HEK293 (cell line): Measurements from ENCODE around the gene PI4KB.

Experiments
- BCL6B ChIP-seq: fragments of 450-650 bp; formaldehyde crosslinking; IDR thresholded peaks from 2 replicates; pipeline ENCODE4 v1.5.1; 2017; ENCODE audit warnings: missing biosample characterization, missing genetic modification characterization
- EGR2 ChIP-seq: fragments of 450-650 bp; formaldehyde crosslinking; IDR thresholded peaks from 2 replicates; pipeline ENCODE4 v1.5.1; 2016; ENCODE audit warnings: low read depth, missing biosample characterization, missing genetic modification characterization
- GFI1B ChIP-seq: fragments of 450-650 bp; formaldehyde crosslinking; IDR thresholded peaks from 2 replicates; pipeline ENCODE4 v1.5.1; 2016; ENCODE audit warnings: missing biosample characterization, missing genetic modification characterization
- HIC1 ChIP-seq: fragments of 450-650 bp; formaldehyde crosslinking; IDR thresholded peaks from 2 replicates; pipeline ENCODE4 v1.5.1; 2016; ENCODE audit warnings: missing biosample characterization, missing genetic modification characterization
- IKZF3 ChIP-seq: fragments of 450-650 bp; IDR thresholded peaks from 2 replicates; pipeline ENCODE4 v1.5.0; 2018; ENCODE audit warnings: missing biosample characterization, mild to moderate bottlenecking, missing genetic modification characterization, moderate library complexity
- KLF10 ChIP-seq: fragments of 450-650 bp; IDR thresholded peaks from 2 replicates; pipeline ENCODE4 v1.5.1; 2018; ENCODE audit warnings: missing biosample characterization, mild to moderate bottlenecking, missing genetic modification characterization
- MEIS1 ChIP-seq: sonication (generic); formaldehyde crosslinking; IDR thresholded peaks from 2 replicates; pipeline ENCODE4 v1.8.1; 2022; ENCODE audit warnings: missing genetic modification reagents, mild to moderate bottlenecking, borderline replicate concordance
- REPIN1 ChIP-seq: fragments of 450-650 bp; formaldehyde crosslinking; IDR thresholded peaks from 2 replicates; pipeline ENCODE4 v1.5.1; 2017; ENCODE audit warnings: missing biosample characterization, missing genetic modification characterization, low read depth
- SCRT2 ChIP-seq: fragments of 450-650 bp; formaldehyde crosslinking; IDR thresholded peaks from 2 replicates; pipeline ENCODE4 v1.5.1; 2016; ENCODE audit warnings: missing biosample characterization, missing genetic modification characterization
- ZBTB17 ChIP-seq: fragments of 450-650 bp; formaldehyde crosslinking; IDR thresholded peaks from 2 replicates; pipeline ENCODE4 v1.5.1; 2016; ENCODE audit warnings: missing biosample characterization, missing genetic modification characterization
- ZBTB48 ChIP-seq: fragments of 450-650 bp; formaldehyde crosslinking; IDR thresholded peaks from 2 replicates; pipeline ENCODE4 v1.5.1; 2016; ENCODE audit warnings: missing biosample characterization, missing genetic modification characterization
- ZFHX2 ChIP-seq: fragments of 450-650 bp; formaldehyde crosslinking; conservative IDR thresholded peaks from 2 replicates; pipeline ENCODE4 v1.5.1; 2016; ENCODE audit warnings: missing biosample characterization, missing genetic modification characterization
- ZNF138 ChIP-seq: fragments of 450-650 bp; formaldehyde crosslinking; IDR thresholded peaks from 2 replicates; pipeline ENCODE4 v1.5.1; 2016; ENCODE audit warnings: missing biosample characterization, missing genetic modification characterization, borderline replicate concordance
- ZNF148 ChIP-seq: fragments of 450-650 bp; formaldehyde crosslinking; IDR thresholded peaks from 2 replicates; pipeline ENCODE4 v1.5.0; 2017; ENCODE audit warnings: missing biosample characterization, missing genetic modification characterization, borderline replicate concordance
- ZNF174 ChIP-seq: fragments of 450-650 bp; formaldehyde crosslinking; IDR thresholded peaks from 2 replicates; pipeline ENCODE4 v1.5.0; 2017; ENCODE audit warnings: missing biosample characterization, mild to moderate bottlenecking, missing genetic modification characterization
- ZNF184 ChIP-seq: fragments of 450-650 bp; IDR thresholded peaks from 2 replicates; pipeline ENCODE4 v1.5.1; 2018; ENCODE audit warnings: missing biosample characterization, mild to moderate bottlenecking, missing genetic modification characterization
- ZNF24 ChIP-seq: fragments of 450-650 bp; formaldehyde crosslinking; IDR thresholded peaks from 2 replicates; pipeline ENCODE4 v1.5.1; 2016; ENCODE audit warnings: missing biosample characterization, missing genetic modification characterization
- ZNF280C ChIP-seq: fragments of 450-650 bp; formaldehyde crosslinking; IDR thresholded peaks from 2 replicates; pipeline ENCODE4 v1.5.1; 2016; ENCODE audit warnings: missing biosample characterization, missing genetic modification characterization
- ZNF366 ChIP-seq: fragments of 450-650 bp; formaldehyde crosslinking; conservative IDR thresholded peaks from 2 replicates; pipeline ENCODE4 v1.5.1; 2016; ENCODE audit warnings: missing biosample characterization, missing genetic modification characterization
- ZNF416 ChIP-seq: fragments of 450-650 bp; formaldehyde crosslinking; IDR thresholded peaks from 2 replicates; pipeline ENCODE4 v1.5.1; 2016; ENCODE audit warnings: missing biosample characterization, missing genetic modification characterization
- ZNF433 ChIP-seq: fragments of 450-650 bp; formaldehyde crosslinking; IDR thresholded peaks from 2 replicates; pipeline ENCODE4 v1.5.1; 2016; ENCODE audit warnings: missing biosample characterization, missing genetic modification characterization, low read depth
- ZNF488 ChIP-seq: fragments of 450-650 bp; formaldehyde crosslinking; IDR thresholded peaks from 2 replicates; pipeline ENCODE4 v1.5.1; 2016; ENCODE audit warnings: missing biosample characterization, missing genetic modification characterization
- ZNF529 ChIP-seq: fragments of 450-650 bp; formaldehyde crosslinking; IDR thresholded peaks from 2 replicates; pipeline ENCODE4 v1.5.1; 2017; ENCODE audit warnings: missing genetic modification characterization, missing biosample characterization; ENCODE audit not compliant: insufficient replicate concordance
- ZNF530 ChIP-seq: fragments of 450-650 bp; formaldehyde crosslinking; IDR thresholded peaks from 2 replicates; pipeline ENCODE4 v1.5.1; 2016; ENCODE audit warnings: low read depth, missing biosample characterization, missing genetic modification characterization
- ZNF580 ChIP-seq: fragments of 450-650 bp; formaldehyde crosslinking; IDR thresholded peaks from 2 replicates; pipeline ENCODE4 v1.5.1; 2016; ENCODE audit warnings: missing biosample characterization, missing genetic modification characterization
- ZNF585B ChIP-seq: fragments of 450-650 bp; formaldehyde crosslinking; IDR thresholded peaks from 2 replicates; pipeline ENCODE4 v1.5.1; 2016; ENCODE audit warnings: missing biosample characterization, missing genetic modification characterization
- ZNF645 ChIP-seq: fragments of 450-650 bp; formaldehyde crosslinking; IDR thresholded peaks from 2 replicates; pipeline ENCODE4; 2016; ENCODE audit warnings: missing biosample characterization, missing genetic modification characterization
- ZNF660 ChIP-seq: fragments of 450-650 bp; IDR thresholded peaks from 2 replicates; pipeline ENCODE4 v1.5.1; 2018; ENCODE audit warnings: missing biosample characterization, mild to moderate bottlenecking, missing genetic modification characterization
- ZNF791 ChIP-seq: fragments of 450-650 bp; formaldehyde crosslinking; IDR thresholded peaks from 2 replicates; pipeline ENCODE4 v1.5.1; 2016; ENCODE audit warnings: missing biosample characterization, missing genetic modification characterization
- ZNF843 ChIP-seq: fragments of 450-650 bp; formaldehyde crosslinking; IDR thresholded peaks from 2 replicates; pipeline ENCODE4 v1.5.1; 2016; ENCODE audit warnings: missing biosample characterization, missing genetic modification characterization

Gene PI4KB

GRCh38 chr1:151346769-151347522 lies 19.7 kb upstream of the PI4KB start, which contains the start of gene RFX5 (continued):
- TF ChIP-seq ZNF280C (tag by site-specific recombination) (no peak), ZNF488 (tag by site-specific recombination) (no peak), BCL6B (tag by site-specific recombination) (no peak), ZNF148 (no peak), ZNF529 (tag by site-specific recombination) (no peak), ZNF138 (tag by site-specific recombination) (no peak), ZNF843 (tag by site-specific recombination) (peak; percentile 41; the same call in 1 of the 2 replicates), GFI1B (no peak; the same call in 1 of the 2 replicates), ZNF585B (tag by site-specific recombination) (no peak), ZNF580 (peak; percentile 59), REPIN1 (no peak), EGR2 (tag by site-specific recombination) (peak; percentile 93), ZNF645 (tag by site-specific recombination) (no peak), ZNF416 (tag by site-specific recombination) (no peak), ZNF433 (tag by site-specific recombination) (no peak), IKZF3 (tag by site-specific recombination) (peak; percentile 78), ZBTB17 (tag by site-specific recombination) (peak; percentile 27; the same call in 1 of the 2 replicates), ZNF530 (tag by site-specific recombination) (no peak), ZNF184 (tag by site-specific recombination) (no peak), MEIS1 (CRISPR knock-in tag) (no peak), KLF10 (tag by site-specific recombination) (peak; percentile 83), ZNF174 (tag by site-specific recombination) (no peak), ZNF24 (tag by site-specific recombination) (peak; percentile 76), SCRT2 (tag by site-specific recombination) (no peak), ZBTB48 (tag by site-specific recombination) (peak; percentile 65; the same call in 1 of the 2 replicates), ZNF660 (tag by site-specific recombination) (peak; percentile 72), ZFHX2 (tag by site-specific recombination) (peak; percentile 89), HIC1 (tag by site-specific recombination) (no peak), ZNF791 (tag by site-specific recombination) (no peak), ZNF366 (tag by site-specific recombination) (peak; percentile 81)
